ENCODE measurements around the gene MIGA1. TPM values are rescaled to one million over a fixed set of nuclear protein-coding genes. Genes with fewer than 3 reads are reported as not detected.

The MIGA1 gene
- total RNA-seq, 1 experiment from 2014 or later, result 14.4 TPM

DNA sequence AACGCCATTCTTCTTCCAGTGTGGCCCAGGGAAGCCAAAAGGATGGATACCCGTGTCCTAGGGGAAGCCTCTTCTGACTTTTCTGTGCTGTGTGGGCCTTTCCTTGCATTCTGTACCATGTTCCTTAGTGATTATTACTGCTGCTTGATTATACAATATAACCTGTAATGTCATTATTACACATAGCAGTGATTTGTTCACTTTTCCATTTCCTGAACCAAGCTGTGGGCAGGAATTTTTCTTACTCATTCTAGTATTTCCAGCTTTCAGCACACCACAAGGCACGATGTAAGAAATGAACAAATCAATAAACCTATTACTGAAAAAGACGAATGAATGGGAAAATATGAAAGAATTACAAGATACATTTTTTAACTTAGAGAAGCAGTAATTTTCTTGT, 11.4 kb upstream of the MIGA1 start:
- H3K27me3 ChIP-seq (ENCODE audit: control insufficient read depth, insufficient read depth, low read length), result no peaks in the 10 kb centered on the region
- ChIA-PET CTCF (interaction anchor here (0.6 kb wide), 1 partner anchor 62 kb away, joined by 3 read pairs; no protein-coding TSS in a partner anchor), POLR2A (no interaction called here)
- H3K27ac ChIP-seq (ENCODE audit: low read length), result no peak overlapping the region
- in situ Hi-C loops (cut with HindIII; ENCODE audit: low pct_unique_long_range_greater_than_20kb, low sequenced_read_pairs) (no loop called here), intact Hi-C loops (cut with micrococcal nuclease; ENCODE audit: unreplicated experiment) (no loop called here)
- TF ChIP-seq, protein P1, sequence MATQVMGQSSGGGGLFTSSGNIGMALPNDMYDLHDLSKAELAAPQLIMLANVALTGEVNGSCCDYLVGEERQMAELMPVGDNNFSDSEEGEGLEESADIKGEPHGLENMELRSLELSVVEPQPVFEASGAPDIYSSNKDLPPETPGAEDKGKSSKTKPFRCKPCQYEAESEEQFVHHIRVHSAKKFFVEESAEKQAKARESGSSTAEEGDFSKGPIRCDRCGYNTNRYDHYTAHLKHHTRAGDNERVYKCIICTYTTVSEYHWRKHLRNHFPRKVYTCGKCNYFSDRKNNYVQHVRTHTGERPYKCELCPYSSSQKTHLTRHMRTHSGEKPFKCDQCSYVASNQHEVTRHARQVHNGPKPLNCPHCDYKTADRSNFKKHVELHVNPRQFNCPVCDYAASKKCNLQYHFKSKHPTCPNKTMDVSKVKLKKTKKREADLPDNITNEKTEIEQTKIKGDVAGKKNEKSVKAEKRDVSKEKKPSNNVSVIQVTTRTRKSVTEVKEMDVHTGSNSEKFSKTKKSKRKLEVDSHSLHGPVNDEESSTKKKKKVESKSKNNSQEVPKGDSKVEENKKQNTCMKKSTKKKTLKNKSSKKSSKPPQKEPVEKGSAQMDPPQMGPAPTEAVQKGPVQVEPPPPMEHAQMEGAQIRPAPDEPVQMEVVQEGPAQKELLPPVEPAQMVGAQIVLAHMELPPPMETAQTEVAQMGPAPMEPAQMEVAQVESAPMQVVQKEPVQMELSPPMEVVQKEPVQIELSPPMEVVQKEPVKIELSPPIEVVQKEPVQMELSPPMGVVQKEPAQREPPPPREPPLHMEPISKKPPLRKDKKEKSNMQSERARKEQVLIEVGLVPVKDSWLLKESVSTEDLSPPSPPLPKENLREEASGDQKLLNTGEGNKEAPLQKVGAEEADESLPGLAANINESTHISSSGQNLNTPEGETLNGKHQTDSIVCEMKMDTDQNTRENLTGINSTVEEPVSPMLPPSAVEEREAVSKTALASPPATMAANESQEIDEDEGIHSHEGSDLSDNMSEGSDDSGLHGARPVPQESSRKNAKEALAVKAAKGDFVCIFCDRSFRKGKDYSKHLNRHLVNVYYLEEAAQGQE (IDR thresholded peaks at IDR 0.05; ENCODE audit: insufficient read depth in 1 of 2, low read depth in 2 of 2, low read length in 1 of 2), result no peak
- H3K36me3 ChIP-seq (ENCODE audit: control insufficient read depth, insufficient read depth, low read length), result no peaks in the 10 kb centered on the region
- DNase-seq (ENCODE audit: low read depth, low spot score), result no peak
- no TSS peak for BruUV-seq (replicated peaks)
- no peaks in the 10 kb centered on the region for H3K4me1 ChIP-seq (ENCODE audit: control insufficient read depth, insufficient read depth, low read length)
- no peaks in the 10 kb centered on the region for H3K9me3 ChIP-seq (ENCODE audit: control insufficient read depth, insufficient read depth, low read depth, low read length)
- H3K4me3 ChIP-seq (ENCODE audit: low read depth in 2 of 2, low read length in 2 of 2), result no peak overlapping the region
- no peak for ATAC-seq

DNA sequence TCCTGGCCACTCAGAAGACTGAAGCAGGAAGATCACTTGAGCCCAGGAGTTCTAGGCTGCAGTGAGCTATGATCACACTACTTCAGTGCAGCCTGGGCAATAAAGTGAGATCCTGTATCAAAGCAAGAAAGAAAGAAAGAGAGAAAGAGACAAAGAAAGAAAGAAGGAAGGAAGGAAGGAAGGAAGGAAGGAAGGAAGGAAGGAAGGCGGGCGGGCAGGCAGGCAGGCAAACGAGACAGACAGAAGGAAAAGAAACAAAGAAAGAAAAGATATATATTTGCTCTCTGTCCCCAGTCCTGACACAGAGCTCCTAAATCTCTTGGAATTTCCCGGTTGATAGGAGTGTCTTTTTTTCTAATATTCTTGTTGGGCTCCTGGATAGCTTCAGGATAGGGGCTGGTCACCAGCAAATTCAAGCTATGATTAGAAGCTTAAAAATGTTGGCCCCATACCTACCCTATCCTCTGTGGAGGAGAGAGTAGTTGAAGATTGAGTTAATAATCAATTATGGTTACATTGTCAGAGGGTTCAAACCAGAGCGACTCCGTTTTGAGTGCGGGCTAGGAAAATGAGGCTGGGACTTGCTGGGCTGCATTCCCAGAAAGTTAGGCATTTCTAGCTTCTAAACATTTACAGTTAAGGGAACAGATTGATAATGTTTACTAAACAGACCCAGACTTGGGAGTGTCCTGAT, 3.3 kb upstream of the MIGA1 start:
- peaks cover 2% of the 10 kb centered on the region; the same call in 1 of the 2 replicates for H3K36me3 ChIP-seq (ENCODE audit: control insufficient read depth, insufficient read depth, low read length)
- ChIA-PET POLR2A (no interaction called here), CTCF (no interaction called here)
- no peaks in the 10 kb centered on the region for H3K27me3 ChIP-seq (ENCODE audit: control insufficient read depth, insufficient read depth, low read length)
- ATAC-seq, result no peak
- in situ Hi-C loops (cut with HindIII; ENCODE audit: low pct_unique_long_range_greater_than_20kb, low sequenced_read_pairs) (no loop called here), intact Hi-C loops (cut with micrococcal nuclease; ENCODE audit: unreplicated experiment) (no loop called here)
- H3K4me3 ChIP-seq (ENCODE audit: low read depth in 2 of 2, low read length in 2 of 2), result no peak overlapping the region
- no TSS peak for BruUV-seq (replicated peaks)
- no peak for DNase-seq (ENCODE audit: low read depth, low spot score)
- H3K4me1 ChIP-seq (ENCODE audit: control insufficient read depth, insufficient read depth, low read length), result peaks cover 5% of the 10 kb centered on the region
- no peak for TF ChIP-seq SIN3A (IDR thresholded peaks at IDR 0.05; ENCODE audit: borderline replicate concordance, insufficient read depth, low read depth, low read length)
- no peak for TF ChIP-seq POLR2AphosphoS5 (IDR thresholded peaks at IDR 0.05; ENCODE audit: low read depth, low read length)
- TF ChIP-seq TCF7L2 (IDR thresholded peaks at IDR 0.05; ENCODE audit: low read depth, low read length), result no peak
- TF ChIP-seq, protein P1 (IDR thresholded peaks at IDR 0.05; ENCODE audit: insufficient read depth in 1 of 2, low read depth in 2 of 2, low read length in 1 of 2), result no peak
- TF ChIP-seq, protein P2, sequence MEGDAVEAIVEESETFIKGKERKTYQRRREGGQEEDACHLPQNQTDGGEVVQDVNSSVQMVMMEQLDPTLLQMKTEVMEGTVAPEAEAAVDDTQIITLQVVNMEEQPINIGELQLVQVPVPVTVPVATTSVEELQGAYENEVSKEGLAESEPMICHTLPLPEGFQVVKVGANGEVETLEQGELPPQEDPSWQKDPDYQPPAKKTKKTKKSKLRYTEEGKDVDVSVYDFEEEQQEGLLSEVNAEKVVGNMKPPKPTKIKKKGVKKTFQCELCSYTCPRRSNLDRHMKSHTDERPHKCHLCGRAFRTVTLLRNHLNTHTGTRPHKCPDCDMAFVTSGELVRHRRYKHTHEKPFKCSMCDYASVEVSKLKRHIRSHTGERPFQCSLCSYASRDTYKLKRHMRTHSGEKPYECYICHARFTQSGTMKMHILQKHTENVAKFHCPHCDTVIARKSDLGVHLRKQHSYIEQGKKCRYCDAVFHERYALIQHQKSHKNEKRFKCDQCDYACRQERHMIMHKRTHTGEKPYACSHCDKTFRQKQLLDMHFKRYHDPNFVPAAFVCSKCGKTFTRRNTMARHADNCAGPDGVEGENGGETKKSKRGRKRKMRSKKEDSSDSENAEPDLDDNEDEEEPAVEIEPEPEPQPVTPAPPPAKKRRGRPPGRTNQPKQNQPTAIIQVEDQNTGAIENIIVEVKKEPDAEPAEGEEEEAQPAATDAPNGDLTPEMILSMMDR (IDR thresholded peaks at IDR 0.05), result no peak
- no peaks in the 10 kb centered on the region for H3K9me3 ChIP-seq (ENCODE audit: control insufficient read depth, insufficient read depth, low read depth, low read length)
- H3K27ac ChIP-seq (ENCODE audit: low read length), result no peak overlapping the region

Measured in Panc1 (cell line).